ENCODE results near the gene CCNY.

- no peak for TF ChIP-seq CTCF (conservative IDR thresholded peaks at IDR 0.05; ENCODE audit: low read length)
- TF ChIP-seq EZH2phosphoT487 (IDR thresholded peaks at IDR 0.05; ENCODE audit: borderline replicate concordance, low read depth, low read length), result no peak
These were observed 11.7 kb downstream of the CCNY start for GRCh38 chr10:35347899-35348608.

Data from OCI-LY7 (cell line).